Right ventricle myocardium inferior (tissue), 1 donor: ENCODE measurements around the gene MARS1. TPM values are rescaled to one million over a fixed set of nuclear protein-coding genes. Genes with fewer than 3 reads are reported as not detected.
"Not testable (repeated sequence)": the region's sequence is repeated elsewhere in the genome, so short reads cannot be mapped to it uniquely, and the experiment has no call there.

Source experiments
- ATAC-seq: fragments of 200-7000 bp; cut with Tn5 transposase; one replicate; pipeline ENCODE4 v1.9.1; 2020; ENCODE audit warnings: mild to moderate bottlenecking, moderate library complexity
- DNase-seq: peaks from one replicate; pipeline ENCODE4 v3.0.0; 2021; ENCODE audit errors: missing footprints
- intact Hi-C: fragments of 100-400 bp; cut with DNase I; formaldehyde crosslinking; loops from one replicate; pipeline ENCODE4 v1.11.0; 2022
- total RNA-seq: library from RNA; stranded (reverse); fragmentation: NEBNext Ultra II Directional; extraction: Animal tissue kit (Norgen Biotek cat#: 25700); gene quantifications from one replicate; pipeline ENCODE4 v1.2.1, GENCODE V29; 2021
- donor health status: DM: no; HTN: yes; CAD: no; lungs with severe emphysema.

Gene MARS1
- total RNA-seq, 1 donor from 2014 or later = 89.7 TPM

GRCh38 chr12:57479376-57480115, 8.3 kb upstream of the MARS1 start, which contains the start of gene ARHGAP9:
Gene ARHGAP9 (minus strand): TSS chr12:57479866. CDS start chr12:57479406, 460 bp downstream.
- DNase-seq (no peak), ATAC-seq (no peak)
- intact Hi-C loops = no loop called here

- intact Hi-C loops = no loop called here
- ATAC-seq (no peak), DNase-seq (no peak)
These were observed 6.2 kb upstream of the MARS1 start for GRCh38 chr12:57481671-57482070.

- DNase-seq (no peak), ATAC-seq (no peak)
- intact Hi-C loops = no loop called here
These were observed 4.4 kb upstream of the MARS1 start for GRCh38 chr12:57483466-57483865.

- intact Hi-C loops = loop anchor here (5.0 kb wide), 1 partner anchor 62 kb away; the partner anchor contains the start of gene DCTN2
- DNase-seq (no peak), ATAC-seq (no peak)
These were observed 2.2 kb upstream of the MARS1 start for GRCh38 chr12:57485695-57486094.

GRCh38 chr12:57487055-57487596, 742 bp upstream of the MARS1 start:
- ATAC-seq = no peak
- DNase-seq = no peak
- intact Hi-C loops = loop anchor here (5.0 kb wide), 1 partner anchor 60 kb away; the partner anchor contains the start of gene DCTN2

- no peak for DNase-seq
- no peak for ATAC-seq
- intact Hi-C loops = loop anchor here (2.0 to 5.0 kb wide), 2 partner anchors 32 to 59 kb away; partner anchors contain the start of genes DCTN2 and DDIT3
These were observed 711 bp downstream of the MARS1 start for GRCh38 chr12:57488402-57489156.

GRCh38 chr12:57489157-57489641, 1.3 kb downstream of the MARS1 start:
- DNase-seq = no peak
- intact Hi-C loops = loop anchor here (2.0 to 5.0 kb wide), 2 partner anchors 32 to 58 kb away; partner anchors contain the start of genes DCTN2 and DDIT3
- ATAC-seq = no peak

GRCh38 chr12:57490126-57490525, 2.3 kb downstream of the MARS1 start:
- intact Hi-C loops = no loop called here
- DNase-seq (no peak), ATAC-seq (no peak)

- no peak for ATAC-seq
- DNase-seq = no peak
- intact Hi-C loops = no loop called here
These were observed 3.8 kb downstream of the MARS1 start for GRCh38 chr12:57491393-57492280.

GRCh38 chr12:57495051-57495701, 7.3 kb downstream of the MARS1 start:
- ATAC-seq, DNase-seq, intact Hi-C loops: not testable (repeated sequence)

- DNase-seq (no peak), ATAC-seq (no peak)
- intact Hi-C loops = no loop called here
These were observed 9.0 kb downstream of the MARS1 start for GRCh38 chr12:57496822-57497221.

- intact Hi-C loops = no loop called here
- no peak for ATAC-seq
- DNase-seq = no peak
These were observed 9.6 kb downstream of the MARS1 start for GRCh38 chr12:57497223-57498131.

GRCh38 chr12:57498132-57498502, 10.2 kb downstream of the MARS1 start:
- DNase-seq = no peak
- ATAC-seq = no peak
- intact Hi-C loops = no loop called here

- intact Hi-C loops = no loop called here
- DNase-seq (no peak), ATAC-seq (no peak)
These were observed 10.7 kb downstream of the MARS1 start for GRCh38 chr12:57498571-57498970.

GRCh38 chr12:57500213-57500612, 12.3 kb downstream of the MARS1 start:
- DNase-seq (no peak), ATAC-seq (no peak)
- intact Hi-C loops = no loop called here

GRCh38 chr12:57502311-57502969, 14.6 kb downstream of the MARS1 start:
- DNase-seq, ATAC-seq, intact Hi-C loops: not testable (repeated sequence)
